HUDEP-2 (cell line): ENCODE measurements around the gene TMEM120B.

Source experiments
- DNase-seq, 76 experiments: peaks; one replicate each; lab custom pipeline; 2025; ENCODE audit not compliant: unreplicated experiment in 76 of 76; lab: John Stamatoyannopoulos, UW

Gene TMEM120B

DNA sequence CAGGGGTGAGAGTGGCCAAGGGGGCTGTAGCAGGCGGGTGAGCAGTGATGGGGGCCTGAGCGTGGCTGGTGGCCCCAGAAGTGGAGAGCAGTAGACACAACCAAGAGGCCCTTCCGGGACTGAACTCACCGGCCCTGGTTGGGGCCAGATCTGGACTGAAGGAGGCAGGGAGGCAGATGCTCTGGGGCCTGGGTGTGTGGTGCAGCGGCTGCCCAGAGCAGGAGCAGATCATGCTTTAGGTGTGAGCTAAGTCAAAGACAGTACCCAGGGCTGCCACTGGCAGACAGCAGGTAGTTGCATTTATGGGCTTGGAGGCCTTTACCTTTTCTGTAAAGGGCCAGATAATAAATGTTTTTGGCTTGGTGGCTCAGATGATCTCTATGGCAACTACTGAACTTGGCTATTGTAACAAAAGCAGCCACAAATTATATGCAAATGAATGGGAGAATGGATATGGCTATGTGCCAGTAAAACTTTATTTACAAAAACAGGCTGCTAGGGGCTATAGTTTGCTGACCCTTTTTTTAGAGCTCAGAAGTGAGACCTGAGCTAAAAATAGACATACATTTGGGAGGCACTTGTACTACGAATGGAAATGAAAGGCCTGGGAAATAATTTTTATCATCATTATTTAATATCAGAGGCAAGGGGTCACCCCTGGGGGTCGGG lies 116.8 kb downstream of the TMEM120B start:
- DNase-seq, result no peak

DNA sequence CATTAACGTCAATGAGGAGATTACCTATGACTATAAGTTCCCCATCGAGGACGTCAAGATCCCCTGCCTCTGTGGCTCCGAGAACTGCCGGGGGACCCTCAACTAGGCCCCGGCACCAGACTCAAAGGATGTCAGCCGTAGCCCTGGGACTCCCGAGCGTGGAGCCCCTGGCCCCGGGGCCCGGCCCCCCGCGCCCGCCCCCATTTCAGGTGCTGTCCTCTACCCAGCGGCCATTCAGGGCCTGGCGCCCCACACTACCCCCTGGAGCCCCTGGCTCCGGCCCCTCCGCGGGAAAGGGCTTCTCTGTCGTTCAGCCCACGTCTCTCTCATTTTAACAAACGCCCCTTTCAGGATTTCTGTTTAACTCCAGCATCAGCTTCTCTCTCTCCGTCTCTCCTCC lies 117.6 kb downstream of the TMEM120B start:
- no peak for DNase-seq

DNA sequence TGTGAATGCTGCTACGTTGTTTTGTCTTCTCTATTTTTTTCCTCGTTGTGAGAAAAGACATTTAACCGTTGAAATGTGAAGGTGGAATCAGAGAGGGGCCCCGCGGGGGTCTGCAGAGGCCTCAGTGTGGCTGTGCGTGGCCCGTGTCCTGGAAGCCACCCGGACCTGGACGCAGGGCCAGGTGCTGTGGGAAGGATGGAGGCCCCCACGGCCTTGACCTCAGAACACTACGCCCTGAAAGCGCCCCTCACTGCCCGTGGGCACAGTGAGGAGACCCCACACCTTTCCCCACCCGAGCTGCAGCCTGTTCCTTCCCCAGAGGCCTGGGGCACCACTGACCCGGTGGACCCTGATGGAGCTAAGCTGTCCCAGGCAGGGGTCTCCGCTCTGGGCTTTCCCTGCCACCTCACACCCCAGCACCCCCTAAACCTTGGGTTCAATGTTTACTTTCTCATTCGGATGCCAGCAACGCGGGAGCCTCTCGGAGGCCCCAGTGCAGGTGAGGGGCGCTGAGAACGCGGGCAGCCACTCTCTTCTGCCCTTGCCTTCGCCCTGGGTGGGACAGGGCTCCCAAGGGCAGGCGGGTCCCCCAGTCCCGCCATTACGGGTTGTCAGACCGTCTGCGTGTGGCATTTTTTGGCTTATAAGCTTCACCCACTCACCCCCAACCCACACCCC lies 118.2 kb downstream of the TMEM120B start:
- no peak for DNase-seq
